ENCODE measurements around the gene TMEM52B. TPM values are rescaled to one million over a fixed set of nuclear protein-coding genes. Genes with fewer than 3 reads are reported as not detected.

The TMEM52B gene
- under 1 TPM in 2 of 4 donors, not detected in 2; 0.09 to 0.84 TPM for total RNA-seq

- no peak for TF ChIP-seq CTCF (IDR thresholded peaks at IDR 0.05)
Observed at GRCh38 chr12:10178821-10179220, at the start of gene TMEM52B. Gene TMEM52B (plus strand): TSS chr12:10179032. CDS start chr12:10179575, 543 bp downstream.

GRCh38 chr12:10130042-10130441 lies 48.8 kb upstream of the TMEM52B start, which contains the start of gene CLEC7A:
Gene CLEC7A (minus strand): TSS chr12:10130199. CDS start chr12:10130082, 117 bp downstream.
- TF ChIP-seq CTCF (IDR thresholded peaks at IDR 0.05): no peak
- ATAC-seq (ENCODE audit: low FRiP score) (no peak), DNase-seq (ENCODE audit: low spot score) (no peak)

More at GRCh38 chr12:10178821-10179220, at the start of gene TMEM52B:
- DNase-seq (ENCODE audit: low spot score) (no peak), ATAC-seq (ENCODE audit: low FRiP score) (no peak)

- no peak for ATAC-seq (ENCODE audit: low FRiP score)
- no peak for DNase-seq (ENCODE audit: low spot score)
- no peak for TF ChIP-seq CTCF (IDR thresholded peaks at IDR 0.05)
Observed at GRCh38 chr12:10131111-10131690, 47.6 kb upstream of the TMEM52B start.

GRCh38 chr12:10132850-10133370 lies 45.9 kb upstream of the TMEM52B start:
- ATAC-seq (ENCODE audit: low FRiP score) (no peak), DNase-seq (ENCODE audit: low spot score) (no peak)
- TF ChIP-seq CTCF (IDR thresholded peaks at IDR 0.05): no peak

- no peak for TF ChIP-seq CTCF (IDR thresholded peaks at IDR 0.05)
- ATAC-seq (ENCODE audit: low FRiP score): no peak
Observed at GRCh38 chr12:10135126-10135525, 43.7 kb upstream of the TMEM52B start.

GRCh38 chr12:10136637-10137205 lies 42.1 kb upstream of the TMEM52B start:
- TF ChIP-seq CTCF (IDR thresholded peaks at IDR 0.05): no peak
- DNase-seq (ENCODE audit: low spot score): no peak
- no peak for ATAC-seq (ENCODE audit: low FRiP score)

More at GRCh38 chr12:10135126-10135525, 43.7 kb upstream of the TMEM52B start:
- no peak for DNase-seq (ENCODE audit: low spot score)

GRCh38 chr12:10140001-10140400 lies 38.8 kb upstream of the TMEM52B start:
- ATAC-seq (ENCODE audit: low FRiP score) (no peak), DNase-seq (ENCODE audit: low spot score) (no peak)
- TF ChIP-seq CTCF (IDR thresholded peaks at IDR 0.05): no peak

Measured in omental fat pad (tissue), 4 donors.